H1 (cell line): Measurements from ENCODE around the gene JAKMIP2. TPM values are rescaled to one million over a fixed set of nuclear protein-coding genes. Genes with fewer than 3 reads are reported as not detected.

ENCODE experiments used
- CREB1 ChIP-seq: IDR thresholded peaks from 2 replicates; pipeline ENCODE4 v1.6.1; 2012; ENCODE audit warnings: inconsistent platforms
- ZNF274 ChIP-seq: IDR thresholded peaks from 2 replicates; pipeline ENCODE4 v1.7.0; 2012; ENCODE audit warnings: low read length, borderline replicate concordance; ENCODE audit errors: extremely low read depth
- polyA plus RNA-seq, 7 experiments: library from polyadenylated mRNA; depleted of rRNA in 3 of 7; stranded (reverse) in 5 of 7; unstranded in 2 of 7; fragments of >200 nt in 5 of 7; fragments of 200-250 nt in 2 of 7; gene quantifications; 1 replicate in 5 of 7; 2 replicates in 1 of 7; 4 replicates in 1 of 7; pipeline versions ENCODE4 v1.2.1 to v1.2.3, GENCODE V29; 2011 to 2013; ENCODE audit warnings: missing spikeins in 2 of 7, mixed read lengths in 2 of 7
- total RNA-seq: library from RNA; stranded (reverse); fragmentation: NEBNext Ultra II Directional; extraction: Animal tissue kit (Norgen Biotek cat#: 25700); gene quantifications from 2 replicates; pipeline ENCODE4 v1.2.1, GENCODE V29; 2021
- TF ChIP-seq, protein P1 (sequence below): IDR thresholded peaks from 2 replicates; pipeline ENCODE4 v1.6.1; 2012; ENCODE audit warnings: inconsistent platforms

JAKMIP2 gene
- total and polyA plus RNA-seq, 2 of the 8 experiments (the other 6 are each of a cell fraction or from before 2014, with no cell fraction given): 2.4 to 13.6 TPM

DNA sequence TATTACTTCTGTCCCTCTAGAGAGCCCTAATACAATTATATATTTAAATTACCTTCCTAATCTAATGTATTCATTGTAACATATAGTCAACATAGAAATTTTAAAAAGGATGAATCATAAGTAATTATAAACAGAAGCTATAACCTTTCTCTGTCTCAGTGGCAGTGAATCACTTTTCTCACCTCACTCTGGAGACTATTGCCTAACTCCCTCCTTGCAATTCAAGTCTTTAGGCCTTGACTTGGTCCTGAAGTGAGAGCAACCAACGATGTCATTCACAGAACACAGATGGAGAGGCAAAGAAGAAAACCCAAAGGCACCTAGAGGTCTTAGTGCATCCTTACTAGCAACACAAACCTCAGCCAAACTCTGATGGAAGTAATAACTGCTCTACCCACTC is 139.4 kb downstream of the JAKMIP2 start (continued):
- TF ChIP-seq, protein P1, sequence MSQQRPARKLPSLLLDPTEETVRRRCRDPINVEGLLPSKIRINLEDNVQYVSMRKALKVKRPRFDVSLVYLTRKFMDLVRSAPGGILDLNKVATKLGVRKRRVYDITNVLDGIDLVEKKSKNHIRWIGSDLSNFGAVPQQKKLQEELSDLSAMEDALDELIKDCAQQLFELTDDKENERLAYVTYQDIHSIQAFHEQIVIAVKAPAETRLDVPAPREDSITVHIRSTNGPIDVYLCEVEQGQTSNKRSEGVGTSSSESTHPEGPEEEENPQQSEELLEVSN: no peak
- no peak for TF ChIP-seq ZNF274
- TF ChIP-seq CREB1: no peak
